ENCODE data around the gene CLMN. TPM values are rescaled to one million over a fixed set of nuclear protein-coding genes. Genes with fewer than 3 reads are reported as not detected.

CLMN gene
- total RNA-seq, 1 donor from 2014 or later, result 1.0 TPM

- H3K27ac Mint-ChIP-seq, result no peak overlapping the region
- H3K36me3 Mint-ChIP-seq (ENCODE audit: low read depth), result no peaks in the 10 kb centered on the region
- H3K27me3 Mint-ChIP-seq, result peaks cover 2% of the 10 kb centered on the region
- DNase-seq, result no peak
- no peak overlapping the region for H3K4me3 Mint-ChIP-seq
- intact Hi-C loops (cut with micrococcal nuclease), result no loop called here
- H3K4me1 Mint-ChIP-seq, result no peaks in the 10 kb centered on the region
- H3K9me3 Mint-ChIP-seq, result no peaks in the 10 kb centered on the region
These were observed 20.4 kb downstream of the CLMN start for GRCh38 chr14:95299271-95299670.

- no peak overlapping the region for H3K4me3 Mint-ChIP-seq
- H3K27me3 Mint-ChIP-seq, result peaks cover 4% of the 10 kb centered on the region
- no peaks in the 10 kb centered on the region for H3K9me3 Mint-ChIP-seq
- intact Hi-C loops (cut with micrococcal nuclease), result no loop called here
- DNase-seq, result no peak
- H3K36me3 Mint-ChIP-seq (ENCODE audit: low read depth), result no peaks in the 10 kb centered on the region
- H3K27ac Mint-ChIP-seq, result no peak overlapping the region
- no peaks in the 10 kb centered on the region for H3K4me1 Mint-ChIP-seq
These were observed 21.9 kb downstream of the CLMN start for GRCh38 chr14:95297832-95298231.

- H3K27ac Mint-ChIP-seq, result no peak overlapping the region
- peaks cover 4% of the 10 kb centered on the region for H3K27me3 Mint-ChIP-seq
- H3K4me3 Mint-ChIP-seq, result no peak overlapping the region
- no peaks in the 10 kb centered on the region for H3K9me3 Mint-ChIP-seq
- H3K4me1 Mint-ChIP-seq, result no peaks in the 10 kb centered on the region
- DNase-seq, result no peak
- no peaks in the 10 kb centered on the region for H3K36me3 Mint-ChIP-seq (ENCODE audit: low read depth)
- intact Hi-C loops (cut with micrococcal nuclease), result no loop called here
These were observed 22.7 kb downstream of the CLMN start for GRCh38 chr14:95296966-95297365.

GRCh38 chr14:95295600-95296376 lies 23.9 kb downstream of the CLMN start:
- Mint-ChIP-seq H3K27ac (no peak overlapping the region), H3K9me3 (no peaks in the 10 kb centered on the region), H3K36me3 (ENCODE audit: low read depth) (no peaks in the 10 kb centered on the region), H3K4me3 (no peak overlapping the region), H3K4me1 (no peaks in the 10 kb centered on the region), H3K27me3 (peaks cover 4% of the 10 kb centered on the region)
- intact Hi-C loops (cut with micrococcal nuclease), result no loop called here
- no peak for DNase-seq

GRCh38 chr14:95294834-95295599 lies 24.7 kb downstream of the CLMN start:
- Mint-ChIP-seq H3K27ac (no peak overlapping the region), H3K27me3 (peaks cover 2% of the 10 kb centered on the region), H3K36me3 (ENCODE audit: low read depth) (no peaks in the 10 kb centered on the region), H3K4me1 (no peaks in the 10 kb centered on the region), H3K4me3 (no peak overlapping the region), H3K9me3 (no peaks in the 10 kb centered on the region)
- no peak for DNase-seq
- intact Hi-C loops (cut with micrococcal nuclease), result no loop called here

GRCh38 chr14:95294320-95294719 lies 25.4 kb downstream of the CLMN start:
- H3K27ac Mint-ChIP-seq, result no peak overlapping the region
- H3K9me3 Mint-ChIP-seq, result no peaks in the 10 kb centered on the region
- intact Hi-C loops (cut with micrococcal nuclease), result no loop called here

GRCh38 chr14:95293449-95293848 lies 26.3 kb downstream of the CLMN start:
- no peaks in the 10 kb centered on the region for H3K4me1 Mint-ChIP-seq
- DNase-seq, result no peak
- H3K9me3 Mint-ChIP-seq, result peaks cover 3% of the 10 kb centered on the region
- intact Hi-C loops (cut with micrococcal nuclease), result no loop called here
- no peak overlapping the region for H3K4me3 Mint-ChIP-seq
- no peaks in the 10 kb centered on the region for H3K36me3 Mint-ChIP-seq (ENCODE audit: low read depth)
- H3K27ac Mint-ChIP-seq, result no peak overlapping the region
- H3K27me3 Mint-ChIP-seq, result peaks cover 7% of the 10 kb centered on the region

More at GRCh38 chr14:95294320-95294719, 25.4 kb downstream of the CLMN start:
- H3K27me3 Mint-ChIP-seq, result peaks cover 3% of the 10 kb centered on the region
- no peaks in the 10 kb centered on the region for H3K4me1 Mint-ChIP-seq
- H3K4me3 Mint-ChIP-seq, result no peak overlapping the region
- DNase-seq, result no peak
- no peaks in the 10 kb centered on the region for H3K36me3 Mint-ChIP-seq (ENCODE audit: low read depth)

- Mint-ChIP-seq H3K4me1 (no peaks in the 10 kb centered on the region), H3K9me3 (peaks cover 3% of the 10 kb centered on the region), H3K36me3 (ENCODE audit: low read depth) (no peaks in the 10 kb centered on the region), H3K27ac (no peak overlapping the region), H3K4me3 (no peak overlapping the region), H3K27me3 (peaks cover 9% of the 10 kb centered on the region)
- no peak for DNase-seq
- intact Hi-C loops (cut with micrococcal nuclease), result no loop called here
These were observed 26.9 kb downstream of the CLMN start for GRCh38 chr14:95292660-95293425.

GRCh38 chr14:95291859-95292542 lies 27.7 kb downstream of the CLMN start:
- peaks cover 9% of the 10 kb centered on the region for H3K27me3 Mint-ChIP-seq
- H3K27ac Mint-ChIP-seq, result no peak overlapping the region
- no peaks in the 10 kb centered on the region for H3K4me1 Mint-ChIP-seq
- H3K9me3 Mint-ChIP-seq, result peaks cover 3% of the 10 kb centered on the region
- no peak for DNase-seq
- H3K36me3 Mint-ChIP-seq (ENCODE audit: low read depth), result no peaks in the 10 kb centered on the region
- H3K4me3 Mint-ChIP-seq, result no peak overlapping the region
- intact Hi-C loops (cut with micrococcal nuclease), result no loop called here

GRCh38 chr14:95290871-95291431 lies 28.8 kb downstream of the CLMN start:
- intact Hi-C loops (cut with micrococcal nuclease), result no loop called here
- no peak for DNase-seq
- H3K9me3 Mint-ChIP-seq, result peaks cover 3% of the 10 kb centered on the region

GRCh38 chr14:95290021-95290420 lies 29.7 kb downstream of the CLMN start:
- intact Hi-C loops (cut with micrococcal nuclease), result no loop called here

More at GRCh38 chr14:95290871-95291431, 28.8 kb downstream of the CLMN start:
- no peak overlapping the region for H3K4me3 Mint-ChIP-seq
- H3K27me3 Mint-ChIP-seq, result peaks cover 9% of the 10 kb centered on the region
- no peaks in the 10 kb centered on the region for H3K36me3 Mint-ChIP-seq (ENCODE audit: low read depth)
- H3K27ac Mint-ChIP-seq, result no peak overlapping the region
- H3K4me1 Mint-ChIP-seq, result no peaks in the 10 kb centered on the region

GRCh38 chr14:95289323-95290010 lies 30.2 kb downstream of the CLMN start:
- DNase-seq, result no peak
- peaks cover 3% of the 10 kb centered on the region for H3K9me3 Mint-ChIP-seq
- no peak overlapping the region for H3K4me3 Mint-ChIP-seq
- H3K27ac Mint-ChIP-seq, result no peak overlapping the region
- H3K27me3 Mint-ChIP-seq, result peaks cover 9% of the 10 kb centered on the region
- H3K36me3 Mint-ChIP-seq (ENCODE audit: low read depth), result no peaks in the 10 kb centered on the region
- intact Hi-C loops (cut with micrococcal nuclease), result no loop called here
- no peaks in the 10 kb centered on the region for H3K4me1 Mint-ChIP-seq

More at GRCh38 chr14:95290021-95290420, 29.7 kb downstream of the CLMN start:
- Mint-ChIP-seq H3K4me3 (no peak overlapping the region), H3K36me3 (ENCODE audit: low read depth) (no peaks in the 10 kb centered on the region), H3K9me3 (peaks cover 3% of the 10 kb centered on the region), H3K4me1 (no peaks in the 10 kb centered on the region), H3K27me3 (peaks cover 9% of the 10 kb centered on the region), H3K27ac (no peak overlapping the region)
- no peak for DNase-seq

Measured in activated CD4-positive, alpha-beta T cell treated with anti-CD3 and anti-CD28 coated beads, Interleukin-2, amount 10 ng/mL, durations not matched to agents 24 days and 14 days (primary cell).